Inflammatory macrophage treated with lipopolysaccharide for 4 hours (primary cell): Measurements from ENCODE around the gene TEKTIP1.

Experiments used
- DNase-seq: peaks from one replicate; pipeline ENCODE4 v3.0.0-alpha.2; 2020

The TEKTIP1 gene

GRCh38 chr19:3586707-3587346, 47.9 kb downstream of the TEKTIP1 start:
- DNase-seq, result no peak

- DNase-seq, result no peak
Observed at GRCh38 chr19:3589439-3589838, 50.5 kb downstream of the TEKTIP1 start.

- DNase-seq, result no peak
Observed at GRCh38 chr19:3589949-3590348, 51.0 kb downstream of the TEKTIP1 start.

GRCh38 chr19:3590991-3591659, 52.2 kb downstream of the TEKTIP1 start:
- no peak for DNase-seq

GRCh38 chr19:3591876-3592613, 53.1 kb downstream of the TEKTIP1 start:
- no peak for DNase-seq

- no peak for DNase-seq
Observed at GRCh38 chr19:3593156-3593555, 54.2 kb downstream of the TEKTIP1 start.
